Fibroblast of the aortic adventitia (primary cell): ENCODE measurements around the gene FGFR3. TPM values are rescaled to one million over a fixed set of nuclear protein-coding genes. Genes with fewer than 3 reads are reported as not detected.

Source experiments
- DNase-seq: peaks from one replicate; pipeline ENCODE4 v3.0.0-alpha.2; 2010; ENCODE audit warnings: low read depth
- H3K4me3 ChIP-seq: 2 replicates; pipeline ENCODE4 v1.5.1; 2011; ENCODE audit warnings: low read depth, mild to moderate bottlenecking, control low read depth, low read length, moderate library complexity
- CTCF ChIP-seq: IDR thresholded peaks from 2 replicates; pipeline ENCODE4 v1.5.1; 2011; ENCODE audit warnings: mild to moderate bottlenecking, low read length, control low read depth, inconsistent platforms; ENCODE audit not compliant: insufficient read depth
- total RNA-seq: library from RNA; depleted of rRNA; stranded (reverse); fragments of >200 nt; gene quantifications from 2 replicates; pipeline ENCODE4 v1.2.3, GENCODE V29; 2012; ENCODE audit warnings: low replicate concordance

FGFR3 gene
- total RNA-seq, 1 donor, result 0.45 TPM

GRCh38 chr4:1755297-1755696 lies 37.8 kb upstream of the FGFR3 start:
- no peak for DNase-seq
- no peak overlapping the region for H3K4me3 ChIP-seq
- TF ChIP-seq CTCF, result no peak

- no peak overlapping the region for H3K4me3 ChIP-seq
- no peak for TF ChIP-seq CTCF
- no peak for DNase-seq
Observed at GRCh38 chr4:1756079-1756478, 37.0 kb upstream of the FGFR3 start.

- TF ChIP-seq CTCF, result no peak
Observed at GRCh38 chr4:1756893-1757779, 36.0 kb upstream of the FGFR3 start.

GRCh38 chr4:1757836-1758235 lies 35.3 kb upstream of the FGFR3 start:
- no peak overlapping the region for H3K4me3 ChIP-seq
- TF ChIP-seq CTCF, result no peak
- DNase-seq, result no peak

More at GRCh38 chr4:1756893-1757779, 36.0 kb upstream of the FGFR3 start:
- DNase-seq, result no peak
- no peak overlapping the region for H3K4me3 ChIP-seq

- TF ChIP-seq CTCF, result no peak
- no peak overlapping the region for H3K4me3 ChIP-seq
- no peak for DNase-seq
Observed at GRCh38 chr4:1758306-1759121, 34.6 kb upstream of the FGFR3 start.

GRCh38 chr4:1759170-1759817 lies 33.8 kb upstream of the FGFR3 start:
- H3K4me3 ChIP-seq, result no peak overlapping the region
- DNase-seq, result no peak
- TF ChIP-seq CTCF, result no peak
